Gastroesophageal sphincter (tissue), 3 donors: ENCODE data around the gene ERFL.

Experiments
- EP300 ChIP-seq: sonication (generic); formaldehyde crosslinking; IDR thresholded peaks from one replicate; pipeline ENCODE4 v1.6.1; 2017; ENCODE audit warnings: antibody characterized with exemption, mild to moderate bottlenecking
- TF ChIP-seq, protein P1 (sequence below), 4 experiments: fragments of 200-600 bp in 2 of 4; fragments of 450-650 bp in 2 of 4; sonication (generic) in 1 of 4; IDR thresholded peaks; one replicate each; pipeline ENCODE4 v1.5.1; 2017 to 2019; ENCODE audit warnings: antibody characterized with exemption in 4 of 4, mild to moderate bottlenecking in 2 of 4, moderate library complexity in 2 of 4

DNA sequence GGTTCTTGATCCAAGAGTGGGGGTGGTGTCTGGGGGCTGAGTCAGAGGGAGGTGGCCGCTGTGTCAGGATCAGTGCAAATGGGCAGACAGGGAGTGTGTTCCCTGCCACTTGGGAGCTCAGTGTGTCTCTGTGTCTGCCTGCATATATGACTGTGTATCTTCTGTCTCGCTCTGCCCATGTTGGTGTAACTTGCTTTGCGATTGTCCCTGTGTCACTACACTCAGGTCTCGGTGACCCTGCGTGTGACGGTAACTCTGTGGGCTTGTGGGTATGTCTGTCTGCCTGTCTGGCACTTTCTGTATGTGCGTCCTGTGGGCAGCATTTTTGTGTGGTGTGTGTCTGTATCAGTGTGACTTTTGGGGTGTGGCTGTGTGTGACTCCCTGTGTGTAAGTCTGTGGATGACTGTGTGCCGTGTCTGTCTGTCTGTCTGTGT, 8.2 kb upstream of the ERFL start:
- TF ChIP-seq, protein P1, sequence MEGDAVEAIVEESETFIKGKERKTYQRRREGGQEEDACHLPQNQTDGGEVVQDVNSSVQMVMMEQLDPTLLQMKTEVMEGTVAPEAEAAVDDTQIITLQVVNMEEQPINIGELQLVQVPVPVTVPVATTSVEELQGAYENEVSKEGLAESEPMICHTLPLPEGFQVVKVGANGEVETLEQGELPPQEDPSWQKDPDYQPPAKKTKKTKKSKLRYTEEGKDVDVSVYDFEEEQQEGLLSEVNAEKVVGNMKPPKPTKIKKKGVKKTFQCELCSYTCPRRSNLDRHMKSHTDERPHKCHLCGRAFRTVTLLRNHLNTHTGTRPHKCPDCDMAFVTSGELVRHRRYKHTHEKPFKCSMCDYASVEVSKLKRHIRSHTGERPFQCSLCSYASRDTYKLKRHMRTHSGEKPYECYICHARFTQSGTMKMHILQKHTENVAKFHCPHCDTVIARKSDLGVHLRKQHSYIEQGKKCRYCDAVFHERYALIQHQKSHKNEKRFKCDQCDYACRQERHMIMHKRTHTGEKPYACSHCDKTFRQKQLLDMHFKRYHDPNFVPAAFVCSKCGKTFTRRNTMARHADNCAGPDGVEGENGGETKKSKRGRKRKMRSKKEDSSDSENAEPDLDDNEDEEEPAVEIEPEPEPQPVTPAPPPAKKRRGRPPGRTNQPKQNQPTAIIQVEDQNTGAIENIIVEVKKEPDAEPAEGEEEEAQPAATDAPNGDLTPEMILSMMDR (IDR thresholded peaks at IDR 0.05): no peak
- no peak for TF ChIP-seq EP300
